GM23248 (cell line): ENCODE measurements around the gene GNG8. TPM values are rescaled to one million over a fixed set of nuclear protein-coding genes. Genes with fewer than 3 reads are reported as not detected.

Source experiments
- DNase-seq: peaks from one replicate; pipeline ENCODE4 v3.0.0-alpha.2; 2015
- H2AFZ ChIP-seq: fragments of 200-600 bp; sonication (generic); 2 replicates; pipeline ENCODE4 v1.6.1; 2016; ENCODE audit warnings: antibody characterized with exemption
- H3F3A ChIP-seq: fragments of 200-600 bp; sonication (generic); 2 replicates; pipeline ENCODE4 v1.6.1; 2016; ENCODE audit warnings: mild to moderate bottlenecking, antibody characterized with exemption, mixed run types; ENCODE audit not compliant: insufficient read depth
- H3K27ac ChIP-seq: fragments of 200-600 bp; sonication (generic); 2 replicates; pipeline ENCODE4 v1.5.1; 2016; ENCODE audit warnings: mild to moderate bottlenecking
- H3K27me3 ChIP-seq: fragments of 200-600 bp; sonication (generic); replicated peaks from 2 replicates; pipeline ENCODE4 v1.6.1; 2016; ENCODE audit warnings: mild to moderate bottlenecking; ENCODE audit not compliant: insufficient read depth
- H3K36me3 ChIP-seq: fragments of 200-600 bp; sonication (generic); 2 replicates; pipeline ENCODE4 v1.6.1; 2016; ENCODE audit warnings: low read depth, mild to moderate bottlenecking
- H3K4me1 ChIP-seq: fragments of 200-600 bp; sonication (generic); 2 replicates; pipeline ENCODE4 v1.6.1; 2016; ENCODE audit warnings: mild to moderate bottlenecking; ENCODE audit not compliant: insufficient read depth
- H3K4me2 ChIP-seq: fragments of 200-600 bp; sonication (generic); one replicate; pipeline ENCODE4 v1.6.1; 2016; ENCODE audit warnings: mild to moderate bottlenecking; ENCODE audit not compliant: unreplicated experiment
- H3K4me3 ChIP-seq: fragments of 200-600 bp; sonication (generic); 2 replicates; pipeline ENCODE4 v1.5.1; 2016; ENCODE audit warnings: mild to moderate bottlenecking
- H3K79me2 ChIP-seq: fragments of 200-600 bp; sonication (generic); 2 replicates; pipeline ENCODE4 v1.6.1; 2016; ENCODE audit warnings: mild to moderate bottlenecking; ENCODE audit not compliant: insufficient read depth
- H3K9ac ChIP-seq: fragments of 200-600 bp; sonication (generic); 2 replicates; pipeline ENCODE4 v1.6.1; 2016; ENCODE audit warnings: mild to moderate bottlenecking
- H3K9me2 ChIP-seq: fragments of 200-600 bp; sonication (generic); 2 replicates; pipeline ENCODE4 v1.6.1; 2016; ENCODE audit warnings: mixed run types, mild to moderate bottlenecking, moderate library complexity; ENCODE audit not compliant: insufficient read depth
- H3K9me3 ChIP-seq: fragments of 200-600 bp; sonication (generic); one replicate; pipeline ENCODE4 v1.6.1; 2017; ENCODE audit warnings: low read depth
- H4K20me1 ChIP-seq: fragments of 200-600 bp; sonication (generic); 2 replicates; pipeline ENCODE4 v1.6.0; 2016; ENCODE audit not compliant: insufficient read depth
- EZH2 ChIP-seq: fragments of 200-600 bp; sonication (generic); IDR thresholded peaks from 2 replicates; pipeline ENCODE4 v1.6.1; 2018; ENCODE audit warnings: antibody characterized with exemption, mild to moderate bottlenecking; ENCODE audit not compliant: insufficient read depth, poor library complexity, severe bottlenecking
- EZH2phosphoT487 ChIP-seq: fragments of 200-600 bp; sonication (generic); IDR thresholded peaks from 2 replicates; pipeline ENCODE4 v1.6.1; 2018; ENCODE audit warnings: antibody characterized with exemption, moderate library complexity, mild to moderate bottlenecking, low read depth; ENCODE audit not compliant: insufficient read depth
- WGBS, 2 experiments: methylation state at CpG; one replicate each; pipeline ENCODE4 v1.1.6; 2015 to 2017; ENCODE audit warnings: low lambda C conversion rate in 2 of 2, low coverage in 1 of 2; ENCODE audit errors: missing lambda C conversion rate in 2 of 2; 5-methylcytosine and 5-hydroxymethylcytosine counted together
- in situ Hi-C: fragments of 300-500 bp; cut with MboI; formaldehyde crosslinking; loops from 2 replicates; pipeline ENCODE4 v1.15.0; 2020
- polyA plus RNA-seq: library from polyadenylated mRNA; unstranded; fragments of >200 nt; fragmentation: Nextera tagmentation; extraction: Ambion mirVana; gene quantifications from 2 replicates; pipeline ENCODE4 v1.2.1, GENCODE V29; 2016
- total RNA-seq: library from RNA; depleted of rRNA; stranded (reverse); fragments of >200 nt; shearing (Covaris generic); gene quantifications from 2 replicates; pipeline ENCODE4 v1.2.3, GENCODE V29; 2014

The GNG8 gene
- total and polyA plus RNA-seq, 2 experiments from 2014 or later, result not detected

GRCh38 chr19:46670813-46671212 is 34.8 kb upstream of the GNG8 start:
- H3F3A ChIP-seq, result peaks cover 16% of the 10 kb centered on the region
- H3K9me3 ChIP-seq, result no peaks in the 10 kb centered on the region
- H3K9ac ChIP-seq, result no peak overlapping the region
- no peaks in the 10 kb centered on the region for H3K79me2 ChIP-seq
- TF ChIP-seq EZH2 (no peak), EZH2phosphoT487 (no peak)
- no peak overlapping the region for H3K4me2 ChIP-seq
- H3K27ac ChIP-seq, result no peak overlapping the region
- no peak overlapping the region for H3K4me3 ChIP-seq
- no peak overlapping the region for H2AFZ ChIP-seq
- no peaks in the 10 kb centered on the region for H3K36me3 ChIP-seq
- peaks cover 9% of the 10 kb centered on the region for H3K4me1 ChIP-seq
- H3K9me2 ChIP-seq, result no peaks in the 10 kb centered on the region
- peak; percentile 60 for DNase-seq
- no peaks in the 10 kb centered on the region for H3K27me3 ChIP-seq
- in situ Hi-C loops, result no loop called here
- H4K20me1 ChIP-seq, result no peaks in the 10 kb centered on the region

GRCh38 chr19:46668662-46669061 is 32.7 kb upstream of the GNG8 start:
- Histone ChIP-seq H3K9me2 (no peaks in the 10 kb centered on the region), H3K9me3 (no peaks in the 10 kb centered on the region), H4K20me1 (no peaks in the 10 kb centered on the region), H3K27me3 (no peaks in the 10 kb centered on the region), H3K4me3 (no peak overlapping the region), H3K79me2 (no peaks in the 10 kb centered on the region), H3K4me2 (no peak overlapping the region), H3K36me3 (no peaks in the 10 kb centered on the region), H2AFZ (no peak overlapping the region), H3K9ac (no peak overlapping the region), H3K4me1 (peaks cover 9% of the 10 kb centered on the region), H3K27ac (no peak overlapping the region), H3F3A (peaks cover 16% of the 10 kb centered on the region)
- 93 to 100% methylated on average over 3 of the region's 3 CpGs for WGBS, 2 experiments
- TF ChIP-seq EZH2phosphoT487 (no peak), EZH2 (no peak)
- in situ Hi-C loops, result no loop called here
- DNase-seq, result no peak

GRCh38 chr19:46665072-46665471 is 29.1 kb upstream of the GNG8 start:
- H3K4me2 ChIP-seq, result no peak overlapping the region
- TF ChIP-seq EZH2 (no peak), EZH2phosphoT487 (no peak)
- H3K27ac ChIP-seq, result no peak overlapping the region
- H3K79me2 ChIP-seq, result no peaks in the 10 kb centered on the region
- H3K9me3 ChIP-seq, result no peaks in the 10 kb centered on the region
- H3K4me1 ChIP-seq, result peaks cover 5% of the 10 kb centered on the region; the same call in 1 of the 2 replicates
- H3K36me3 ChIP-seq, result no peaks in the 10 kb centered on the region
- H3K27me3 ChIP-seq, result no peaks in the 10 kb centered on the region
- in situ Hi-C loops, result no loop called here
- H3K4me3 ChIP-seq, result no peak overlapping the region
- H3K9me2 ChIP-seq, result no peaks in the 10 kb centered on the region
- peaks cover 4% of the 10 kb centered on the region; the same call in 1 of the 2 replicates for H3F3A ChIP-seq
- no peak overlapping the region for H3K9ac ChIP-seq
- no peaks in the 10 kb centered on the region for H4K20me1 ChIP-seq
- WGBS, 2 experiments, result 83 to 86% methylated on average over 8 of the region's 8 CpGs
- H2AFZ ChIP-seq, result no peak overlapping the region
- DNase-seq, result no peak

GRCh38 chr19:46661735-46662592 is 26.0 kb upstream of the GNG8 start:
- peaks cover 4% of the 10 kb centered on the region; the same call in 1 of the 2 replicates for H3F3A ChIP-seq
- TF ChIP-seq EZH2phosphoT487, result no peak
- no peak for TF ChIP-seq EZH2
- peak overlapping the region; percentile 61 for H2AFZ ChIP-seq
- no peaks in the 10 kb centered on the region for H3K36me3 ChIP-seq
- WGBS, 2 experiments, result 4% methylated on average over 19 of the region's 19 CpGs
- DNase-seq, result peak; percentile 96
- peak overlapping the region; percentile 65 for H3K9ac ChIP-seq
- in situ Hi-C loops, result no loop called here
- H3K9me2 ChIP-seq, result no peaks in the 10 kb centered on the region
- no peaks in the 10 kb centered on the region for H3K27me3 ChIP-seq
- no peaks in the 10 kb centered on the region for H3K9me3 ChIP-seq
- peak overlapping the region; percentile 51 for H3K27ac ChIP-seq
- peak overlapping the region; percentile 71 for H3K4me3 ChIP-seq
- H3K4me2 ChIP-seq, result peak overlapping the region; percentile 82
- H3K79me2 ChIP-seq, result no peaks in the 10 kb centered on the region
- H3K4me1 ChIP-seq, result peaks cover 5% of the 10 kb centered on the region; the same call in 1 of the 2 replicates
- H4K20me1 ChIP-seq, result no peaks in the 10 kb centered on the region
